IMR-90 (cell line): ENCODE results near the gene TDRD12. TPM values are rescaled to one million over a fixed set of nuclear protein-coding genes. Genes with fewer than 3 reads are reported as not detected.

Experiments
- ATAC-seq: fragments of 200-7000 bp; cut with Tn5 transposase; 2 replicates; pipeline ENCODE4 v1.9.1; 2020; ENCODE audit warnings: low read depth, mild to moderate bottlenecking, moderate library complexity
- BruUV-seq: library from RNA; stranded (reverse); fragments of 400-500 nt; replicated peaks from 2 replicates; lab custom pipeline; 2021; lab: Mats Ljungman, UMichigan
- CTCF ChIA-PET: fragments of 300-600 bp; formaldehyde crosslinking; extraction: SDS; loops from one replicate; lab custom pipeline; 2021; ENCODE audit warnings: antibody characterized with exemption; lab: Yijun Ruan, JAX
- POLR2A ChIA-PET: fragments of 300-600 bp; sonication (Branson Sonifier 250); formaldehyde crosslinking; loops from one replicate; lab custom pipeline; 2022; ENCODE audit warnings: antibody characterized with exemption; ENCODE audit not compliant: unreplicated experiment; lab: Charles Lee
- DNase-seq: peaks from one replicate; pipeline ENCODE4 v3.0.0; 2013
- H2AFZ ChIP-seq: replicated peaks from 2 replicates; pipeline ENCODE3; 2013; ENCODE audit warnings: low read length, mild to moderate bottlenecking; ENCODE audit not compliant: poor library complexity
- H2AK5ac ChIP-seq: 2 replicates; pipeline ENCODE4 v1.6.1; 2013; ENCODE audit warnings: low read depth, low read length, inconsistent platforms
- H2AK9ac ChIP-seq: replicated peaks from 2 replicates; pipeline ENCODE3; 2013; ENCODE audit warnings: mild to moderate bottlenecking, low read depth, low read length, moderate library complexity; ENCODE audit not compliant: poor library complexity
- H2BK120ac ChIP-seq: 2 replicates; pipeline ENCODE4 v1.6.1; 2013; ENCODE audit warnings: low read depth, low read length, inconsistent platforms
- H2BK15ac ChIP-seq: 3 replicates; pipeline ENCODE4 v1.6.1; 2013; ENCODE audit warnings: low read depth, low read length, inconsistent platforms
- H2BK20ac ChIP-seq: 2 replicates; pipeline ENCODE4 v1.6.1; 2013; ENCODE audit warnings: low read depth, mild to moderate bottlenecking, inconsistent platforms, low read length, moderate library complexity
- H2BK5ac ChIP-seq: 2 replicates; pipeline ENCODE4 v1.6.1; 2013; ENCODE audit warnings: mild to moderate bottlenecking, low read depth, low read length, inconsistent platforms; ENCODE audit not compliant: poor library complexity, severe bottlenecking
- H3K14ac ChIP-seq: replicated peaks from 2 replicates; pipeline ENCODE4 v1.6.1; 2013; ENCODE audit warnings: low read depth, low read length, inconsistent platforms
- H3K18ac ChIP-seq: 2 replicates; pipeline ENCODE4 v1.6.1; 2013; ENCODE audit warnings: low read depth, low read length, control low read depth
- H3K23ac ChIP-seq: 2 replicates; pipeline ENCODE4 v1.6.1; 2013; ENCODE audit warnings: low read depth, low read length, inconsistent platforms
- H3K27ac ChIP-seq: 2 replicates; pipeline ENCODE4 v1.5.1; 2013; ENCODE audit warnings: mild to moderate bottlenecking, control low read depth, low read length; ENCODE audit not compliant: insufficient read depth
- H3K27me3 ChIP-seq: 2 replicates; pipeline ENCODE4 v1.6.1; 2013; ENCODE audit warnings: low read length; ENCODE audit not compliant: control insufficient read depth, insufficient read depth
- H3K36me3 ChIP-seq: 2 replicates; pipeline ENCODE4 v1.6.1; 2013; ENCODE audit warnings: low read length, mixed read lengths; ENCODE audit not compliant: control insufficient read depth, insufficient read depth
- H3K4ac ChIP-seq: 2 replicates; pipeline ENCODE4 v1.6.1; 2013; ENCODE audit warnings: low read depth, low read length, inconsistent platforms
- H3K4me1 ChIP-seq: 2 replicates; pipeline ENCODE4 v1.6.1; 2013; ENCODE audit warnings: low read length, mixed read lengths; ENCODE audit not compliant: control insufficient read depth, insufficient read depth
- H3K4me2 ChIP-seq: 2 replicates; pipeline ENCODE4 v1.6.1; 2013; ENCODE audit warnings: low read depth, mild to moderate bottlenecking, control low read depth, low read length, moderate library complexity
- H3K4me3 ChIP-seq: 2 replicates; pipeline ENCODE4 v1.5.1; 2013; ENCODE audit warnings: low read depth, mild to moderate bottlenecking, control low read depth, low read length, moderate library complexity; ENCODE audit not compliant: insufficient read depth
- H3K56ac ChIP-seq: 2 replicates; pipeline ENCODE4 v1.6.1; 2013; ENCODE audit warnings: low read length, inconsistent platforms; ENCODE audit not compliant: insufficient read depth; ENCODE audit errors: extremely low read depth
- H3K79me1 ChIP-seq, 2 experiments: 2 replicates each; pipeline ENCODE4 v1.6.1; 2013; ENCODE audit warnings: low read length in 2 of 2, inconsistent platforms in 1 of 2, low read depth in 1 of 2
- H3K9ac ChIP-seq: 2 replicates; pipeline ENCODE4 v1.6.1; 2013; ENCODE audit warnings: low read depth, low read length, control low read depth
- H3K9me1 ChIP-seq: 2 replicates; pipeline ENCODE4 v1.6.1; 2013; ENCODE audit warnings: low read length, inconsistent platforms; ENCODE audit not compliant: insufficient read depth
- H3K9me3 ChIP-seq: 2 replicates; pipeline ENCODE4 v1.6.1; 2013; ENCODE audit warnings: low read length; ENCODE audit not compliant: control insufficient read depth, insufficient read depth
- H4K20me1 ChIP-seq: 2 replicates; pipeline ENCODE4 v1.6.1; 2013; ENCODE audit warnings: low read length, inconsistent platforms; ENCODE audit not compliant: insufficient read depth
- H4K5ac ChIP-seq: 2 replicates; pipeline ENCODE4 v1.6.1; 2013; ENCODE audit warnings: mild to moderate bottlenecking, low read depth, low read length, control low read depth
- H4K8ac ChIP-seq, 2 experiments: 2 replicates each; pipeline ENCODE4 v1.6.1; 2013; ENCODE audit warnings: low read depth in 2 of 2, low read length in 2 of 2, control low read depth in 1 of 2, inconsistent platforms in 1 of 2
- H4K91ac ChIP-seq: 2 replicates; pipeline ENCODE4 v1.6.1; 2013; ENCODE audit warnings: low read depth, low read length, inconsistent platforms; ENCODE audit not compliant: insufficient read depth
- BHLHE40 ChIP-seq: fragments of 150-350 bp; IDR thresholded peaks from 2 replicates; pipeline ENCODE4 v1.6.1; 2016; ENCODE audit warnings: mild to moderate bottlenecking, low read depth, low read length
- CEBPB ChIP-seq: IDR thresholded peaks from 2 replicates; pipeline ENCODE4 v1.6.1; 2012; ENCODE audit warnings: low read depth, low read length, improper control_type of control experiment
- CHD1 ChIP-seq: IDR thresholded peaks from 2 replicates; pipeline ENCODE4 v1.6.1; 2012; ENCODE audit warnings: low read depth, low read length, improper control_type of control experiment
- CTCF ChIP-seq: conservative IDR thresholded peaks from 2 replicates; pipeline ENCODE4 v1.5.1; 2012; ENCODE audit warnings: mild to moderate bottlenecking, low read depth, low read length, improper control_type of control experiment
- ELK1 ChIP-seq: fragments of 150-350 bp; IDR thresholded peaks from 2 replicates; pipeline ENCODE4 v1.6.1; 2016; ENCODE audit warnings: low read depth, mild to moderate bottlenecking, low read length, moderate library complexity, borderline replicate concordance
- FOS ChIP-seq: fragments of 150-350 bp; IDR thresholded peaks from 2 replicates; pipeline ENCODE4 v1.6.1; 2016; ENCODE audit warnings: low read depth, low read length
- MAFK ChIP-seq: IDR thresholded peaks from 2 replicates; pipeline ENCODE4 v1.6.1; 2012; ENCODE audit warnings: low read depth, low read length, improper control_type of control experiment
- MAZ ChIP-seq: IDR thresholded peaks from 2 replicates; pipeline ENCODE4 v1.6.1; 2012; ENCODE audit warnings: low read depth, mild to moderate bottlenecking, low read length, improper control_type of control experiment, moderate library complexity, borderline replicate concordance
- MXI1 ChIP-seq: IDR thresholded peaks from 2 replicates; pipeline ENCODE4 v1.6.1; 2012; ENCODE audit warnings: low read depth, mild to moderate bottlenecking, low read length, moderate library complexity, borderline replicate concordance
- NFE2L2 ChIP-seq: fragments of 150-350 bp; IDR thresholded peaks from 2 replicates; pipeline ENCODE4 v1.6.1; 2016; ENCODE audit warnings: low read depth, mild to moderate bottlenecking, low read length
- POLR2A ChIP-seq: IDR thresholded peaks from 2 replicates; pipeline ENCODE4 v1.6.1; 2012; ENCODE audit warnings: mild to moderate bottlenecking, low read depth, low read length
- RAD21 ChIP-seq: IDR thresholded peaks from 2 replicates; pipeline ENCODE4 v1.6.1; 2012; ENCODE audit warnings: low read length, improper control_type of control experiment
- RCOR1 ChIP-seq: IDR thresholded peaks from 2 replicates; pipeline ENCODE4 v1.6.1; 2012; ENCODE audit warnings: mild to moderate bottlenecking, low read length, improper control_type of control experiment; ENCODE audit not compliant: insufficient replicate concordance
- RFX5 ChIP-seq: IDR thresholded peaks from 2 replicates; pipeline ENCODE4 v1.8.0; 2012; ENCODE audit warnings: low read depth, mild to moderate bottlenecking, low read length, moderate library complexity
- SMC3 ChIP-seq: fragments of 150-350 bp; IDR thresholded peaks from 2 replicates; pipeline ENCODE4 v1.6.1; 2016; ENCODE audit warnings: low read depth, mild to moderate bottlenecking, antibody characterized with exemption, low read length, moderate library complexity
- USF2 ChIP-seq: fragments of 150-350 bp; IDR thresholded peaks from 2 replicates; pipeline ENCODE4 v1.6.1; 2017; ENCODE audit warnings: mild to moderate bottlenecking, antibody characterized with exemption, low read length, low read depth
- WGBS, 2 experiments: methylation state at CpG; one replicate each; pipeline versions ENCODE4 v1.1.5 to v1.1.7; 2013; ENCODE audit warnings: missing lambda C conversion rate in 2 of 2; ENCODE audit not compliant: insufficient read length in 1 of 2; ENCODE audit errors: extremely low coverage in 2 of 2; 5-methylcytosine and 5-hydroxymethylcytosine counted together
- dilution Hi-C: fragments of 300-500 bp; cut with HindIII; formaldehyde crosslinking; loops from one replicate; pipeline ENCODE4 v1.14.3; 2018; ENCODE audit warnings: low sequenced_read_pairs; ENCODE audit not compliant: unreplicated experiment
- in situ Hi-C: fragments of 300-500 bp; cut with MboI; formaldehyde crosslinking; loops from 3 replicates; pipeline ENCODE4 v1.14.3; 2019; ENCODE audit warnings: low sequenced_read_pairs, inconsistent platforms, mixed read lengths
- intact Hi-C: fragments of 100-400 bp; cut with micrococcal nuclease; formaldehyde crosslinking; loops from 2 replicates; pipeline ENCODE4 v1.10.0; 2022
- polyA plus RNA-seq, 3 experiments: library from polyadenylated mRNA; depleted of rRNA; stranded (reverse); fragments of >200 nt; gene quantifications; 2 replicates each; pipeline ENCODE4 v1.2.3, GENCODE V29; 2012; ENCODE audit warnings: low replicate concordance in 1 of 3
- total RNA-seq: library from RNA; depleted of rRNA; stranded (reverse); fragments of >200 nt; gene quantifications from 2 replicates; pipeline ENCODE4 v1.2.3, GENCODE V29; 2012

The TDRD12 gene
- total and polyA plus RNA-seq, 2 of the 4 experiments (the other 2 are of a cell fraction): under 0.01 to 0.07 TPM

- H4K8ac ChIP-seq: no peak overlapping the region
- no peak overlapping the region for H3K4ac ChIP-seq
- TF ChIP-seq MAZ (no peak), ELK1 (no peak), SMC3 (no peak), RFX5 (no peak), RCOR1 (no peak), MAFK (no peak), RAD21 (no peak), MXI1 (no peak), CEBPB (no peak), NFE2L2 (no peak), FOS (no peak), POLR2A (no peak), CHD1 (no peak), USF2 (no peak), BHLHE40 (no peak), CTCF (no peak)
- H3K9ac ChIP-seq: no peak overlapping the region
- H4K91ac ChIP-seq: no peak overlapping the region
- no peak overlapping the region for H2AK9ac ChIP-seq
- H4K5ac ChIP-seq: no peak overlapping the region
- ChIA-PET CTCF (interaction anchor here (0.6 kb wide), 1 partner anchor 171 kb away, joined by 3 read pairs; no protein-coding TSS in a partner anchor), POLR2A (no interaction called here)
- no peak overlapping the region for H3K56ac ChIP-seq
- WGBS, 2 experiments: no CpG with 5 or more reads among the region's 3 CpGs
- DNase-seq (no peak), ATAC-seq (no peak)
- in situ Hi-C loops: no loop called here
- no peak overlapping the region for H2BK20ac ChIP-seq
- no peaks in the 10 kb centered on the region for H3K4me1 ChIP-seq
- H3K23ac ChIP-seq: no peak overlapping the region
- no peaks in the 10 kb centered on the region; the same call in 1 of the 2 replicates for H3K27me3 ChIP-seq
- H3K18ac ChIP-seq: no peak overlapping the region
- no peaks in the 10 kb centered on the region for H3K79me1 ChIP-seq
- H3K4me3 ChIP-seq: no peak overlapping the region
- H3K9me1 ChIP-seq: no peaks in the 10 kb centered on the region
- no peaks in the 10 kb centered on the region for H3K9me3 ChIP-seq
- no peak overlapping the region for H3K27ac ChIP-seq
- no peaks in the 10 kb centered on the region for H3K36me3 ChIP-seq
- no peak overlapping the region for H2AK5ac ChIP-seq
- no TSS peak for BruUV-seq
- H2AFZ ChIP-seq: no peak overlapping the region
- H2BK5ac ChIP-seq: no peak overlapping the region
- H2BK120ac ChIP-seq: no peak overlapping the region
- no peak overlapping the region for H3K4me2 ChIP-seq
- no peak overlapping the region for H2BK15ac ChIP-seq
- H3K14ac ChIP-seq: no peak overlapping the region
- H4K20me1 ChIP-seq: no peaks in the 10 kb centered on the region
- intact Hi-C loops: no loop called here
- dilution Hi-C loops: no loop called here
These were observed 37.6 kb downstream of the TDRD12 start for GRCh38 chr19:32757189-32757588.
